ENCODE measurements around the gene TVP23C. TPM values are rescaled to one million over a fixed set of nuclear protein-coding genes. Genes with fewer than 3 reads are reported as not detected.

TVP23C gene
- total RNA-seq, 4 donors from 2014 or later, result 19.4 to 62.4 (median 44.7) TPM

DNA sequence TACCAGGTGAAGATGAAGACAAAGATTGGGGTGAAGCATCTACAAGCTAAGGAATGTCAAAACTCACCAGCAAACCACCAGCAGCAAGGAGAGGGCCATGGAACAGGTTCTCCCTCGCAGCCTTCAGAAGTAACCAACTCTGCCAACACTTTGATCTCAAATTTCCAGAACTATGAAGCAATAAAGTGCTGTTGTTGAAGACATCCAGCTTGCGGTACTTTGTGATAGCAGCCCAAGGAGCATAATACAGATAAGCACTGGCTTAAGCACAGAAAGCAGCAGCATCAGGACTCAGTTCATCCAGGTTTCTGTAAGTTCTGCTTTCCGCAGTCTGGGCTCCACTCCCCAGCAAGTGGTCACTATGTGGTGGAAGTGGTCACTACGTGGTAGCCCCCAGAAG, 79.9 kb downstream of the TVP23C start:
- no peaks in the 10 kb centered on the region for H3K9me3 ChIP-seq
- no peaks in the 10 kb centered on the region for H3K36me3 ChIP-seq
- no peak overlapping the region for H3K27ac ChIP-seq
- no peak overlapping the region for H3K4me3 ChIP-seq
- DNase-seq, result no peak
- H3K27me3 ChIP-seq, result no peaks in the 10 kb centered on the region
- intact Hi-C loops (cut with DNase I; ENCODE audit: low total_unique reads), result no loop called here
- no peaks in the 10 kb centered on the region for H3K4me1 ChIP-seq
- TF ChIP-seq, protein P1, sequence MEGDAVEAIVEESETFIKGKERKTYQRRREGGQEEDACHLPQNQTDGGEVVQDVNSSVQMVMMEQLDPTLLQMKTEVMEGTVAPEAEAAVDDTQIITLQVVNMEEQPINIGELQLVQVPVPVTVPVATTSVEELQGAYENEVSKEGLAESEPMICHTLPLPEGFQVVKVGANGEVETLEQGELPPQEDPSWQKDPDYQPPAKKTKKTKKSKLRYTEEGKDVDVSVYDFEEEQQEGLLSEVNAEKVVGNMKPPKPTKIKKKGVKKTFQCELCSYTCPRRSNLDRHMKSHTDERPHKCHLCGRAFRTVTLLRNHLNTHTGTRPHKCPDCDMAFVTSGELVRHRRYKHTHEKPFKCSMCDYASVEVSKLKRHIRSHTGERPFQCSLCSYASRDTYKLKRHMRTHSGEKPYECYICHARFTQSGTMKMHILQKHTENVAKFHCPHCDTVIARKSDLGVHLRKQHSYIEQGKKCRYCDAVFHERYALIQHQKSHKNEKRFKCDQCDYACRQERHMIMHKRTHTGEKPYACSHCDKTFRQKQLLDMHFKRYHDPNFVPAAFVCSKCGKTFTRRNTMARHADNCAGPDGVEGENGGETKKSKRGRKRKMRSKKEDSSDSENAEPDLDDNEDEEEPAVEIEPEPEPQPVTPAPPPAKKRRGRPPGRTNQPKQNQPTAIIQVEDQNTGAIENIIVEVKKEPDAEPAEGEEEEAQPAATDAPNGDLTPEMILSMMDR (IDR thresholded peaks at IDR 0.05), result no peak
- TF ChIP-seq POLR2A (IDR thresholded peaks at IDR 0.05), result no peak

DNA sequence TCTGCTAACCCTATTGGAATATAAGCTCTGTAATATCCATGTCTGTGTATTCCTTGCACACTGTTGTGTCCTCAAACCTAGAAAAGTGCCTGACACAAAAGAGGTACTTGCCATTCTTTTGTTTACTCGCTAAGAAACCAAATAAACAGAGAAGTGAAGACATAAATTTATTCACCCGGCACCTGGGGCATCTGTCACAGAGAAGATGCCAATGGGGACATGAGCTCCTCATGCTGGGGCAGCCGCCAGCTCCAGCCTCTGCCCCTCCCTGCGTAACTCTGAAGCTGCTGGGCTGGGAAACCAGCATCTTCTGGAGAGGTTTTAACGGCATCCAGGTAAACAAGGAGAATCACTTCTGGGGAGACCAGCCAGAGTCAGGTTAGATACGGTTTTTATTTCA, 80.8 kb downstream of the TVP23C start:
- intact Hi-C loops (cut with DNase I; ENCODE audit: low total_unique reads), result no loop called here
- H3K36me3 ChIP-seq, result no peaks in the 10 kb centered on the region
- no peak overlapping the region for H3K27ac ChIP-seq
- no peak for TF ChIP-seq POLR2A (IDR thresholded peaks at IDR 0.05)
- TF ChIP-seq, protein P1 (IDR thresholded peaks at IDR 0.05), result no peak
- DNase-seq, result no peak
- H3K4me1 ChIP-seq, result no peaks in the 10 kb centered on the region
- no peaks in the 10 kb centered on the region for H3K27me3 ChIP-seq
- H3K9me3 ChIP-seq, result no peaks in the 10 kb centered on the region
- H3K4me3 ChIP-seq, result no peak overlapping the region

DNA sequence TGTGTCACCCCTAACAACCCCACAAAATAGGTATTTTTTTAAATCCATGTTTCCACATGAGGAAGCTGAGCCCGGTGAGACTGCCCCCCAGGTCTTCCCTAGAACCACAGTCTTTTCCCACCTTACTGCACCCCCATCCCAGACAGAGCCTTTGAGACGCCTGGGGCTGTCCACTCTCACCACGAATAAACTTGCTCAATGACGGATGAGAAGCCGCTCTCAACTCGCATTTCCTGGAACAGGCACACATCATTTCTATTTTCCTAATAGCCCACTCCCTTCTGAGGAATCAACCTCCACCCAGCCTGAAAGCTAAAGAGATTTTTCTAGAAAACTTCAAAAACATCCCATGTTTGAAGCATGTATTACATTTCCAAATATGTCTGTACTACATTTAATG, 81.8 kb downstream of the TVP23C start:
- H3K27me3 ChIP-seq, result no peaks in the 10 kb centered on the region
- no peak overlapping the region for H3K27ac ChIP-seq
- no peak overlapping the region for H3K4me3 ChIP-seq
- H3K4me1 ChIP-seq, result no peaks in the 10 kb centered on the region
- no peak for TF ChIP-seq POLR2A (IDR thresholded peaks at IDR 0.05)
- TF ChIP-seq, protein P1 (IDR thresholded peaks at IDR 0.05), result no peak
- H3K9me3 ChIP-seq, result no peaks in the 10 kb centered on the region
- intact Hi-C loops (cut with DNase I; ENCODE audit: low total_unique reads), result no loop called here
- DNase-seq, result no peak
- no peaks in the 10 kb centered on the region for H3K36me3 ChIP-seq

DNA sequence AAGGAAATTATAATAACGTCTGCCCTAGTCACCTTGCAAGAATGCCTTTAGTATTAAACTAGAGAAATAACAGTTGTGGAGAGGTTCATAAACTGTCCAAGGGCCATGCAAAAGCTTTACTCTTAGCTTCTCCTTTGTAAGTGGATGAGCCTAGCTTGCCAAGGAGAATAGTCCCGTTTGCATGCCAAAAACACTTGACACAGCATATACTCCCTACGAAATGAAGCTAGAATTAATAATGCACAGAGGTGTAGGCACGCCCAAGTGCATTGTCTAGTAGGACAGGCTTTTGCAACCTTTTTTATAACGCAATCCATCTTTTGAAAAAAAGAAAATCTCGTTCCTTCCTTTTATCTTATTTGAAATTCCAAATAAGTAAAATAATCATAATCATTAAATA, 83.1 kb downstream of the TVP23C start:
- no peaks in the 10 kb centered on the region for H3K36me3 ChIP-seq
- H3K27me3 ChIP-seq, result no peaks in the 10 kb centered on the region
- no peak for DNase-seq
- TF ChIP-seq POLR2A (IDR thresholded peaks at IDR 0.05), result no peak
- TF ChIP-seq, protein P1 (IDR thresholded peaks at IDR 0.05), result no peak
- no peak overlapping the region for H3K4me3 ChIP-seq
- no peak overlapping the region for H3K27ac ChIP-seq
- no peaks in the 10 kb centered on the region for H3K9me3 ChIP-seq
- no peaks in the 10 kb centered on the region for H3K4me1 ChIP-seq
- intact Hi-C loops (cut with DNase I; ENCODE audit: low total_unique reads), result no loop called here

DNA sequence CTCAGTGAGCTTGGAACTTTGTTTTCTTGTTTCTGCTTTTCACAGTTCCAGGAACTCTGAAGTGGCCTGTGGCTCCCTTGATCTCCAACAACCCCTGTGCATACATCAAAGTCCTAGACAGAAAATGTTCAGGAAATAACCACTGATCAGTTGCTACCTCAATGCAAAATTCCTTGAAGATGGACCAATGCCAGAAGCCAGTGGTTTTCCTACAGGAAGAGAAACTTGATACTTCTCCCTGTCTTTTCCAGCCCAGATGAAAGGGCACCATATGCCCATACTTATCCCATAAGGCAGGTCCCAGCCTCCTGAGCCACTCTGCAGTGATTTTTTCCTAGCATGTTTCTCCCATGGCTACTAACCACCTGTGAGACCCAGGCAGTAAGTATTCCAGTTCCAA, 83.6 kb downstream of the TVP23C start:
- Histone ChIP-seq H3K4me1 (no peaks in the 10 kb centered on the region), H3K27ac (no peak overlapping the region), H3K36me3 (no peaks in the 10 kb centered on the region), H3K27me3 (no peaks in the 10 kb centered on the region), H3K9me3 (no peaks in the 10 kb centered on the region), H3K4me3 (no peak overlapping the region)
- intact Hi-C loops (cut with DNase I; ENCODE audit: low total_unique reads), result no loop called here
- DNase-seq, result no peak
- TF ChIP-seq, protein P1 (IDR thresholded peaks at IDR 0.05), result no peak
- no peak for TF ChIP-seq POLR2A (IDR thresholded peaks at IDR 0.05)

All from uterus (tissue), 4 donors.